K562 (cell line): ENCODE results near the gene FA2H.

Experiments used
- CHD1 ChIP-seq: fragments of 200-600 bp; sonication (generic); IDR thresholded peaks from one replicate; pipeline ENCODE4 v1.6.1; 2012; ENCODE audit warnings: mild to moderate bottlenecking, moderate library complexity, low read length, inconsistent platforms
- FOSL1 ChIP-seq: fragments of 200-800 bp; sonication (Bioruptor generic); conservative IDR thresholded peaks from 2 replicates; pipeline ENCODE4 v1.6.1; 2016; ENCODE audit warnings: missing genetic modification characterization, missing compliant biosample characterization
- SMARCA4 ChIP-seq: fragments of 450-650 bp; IDR thresholded peaks from 2 replicates; pipeline ENCODE4 v1.6.1; 2016

GRCh38 chr16:74721716-74722115, 52.9 kb downstream of the FA2H start:
- TF ChIP-seq CHD1, result no peak
- TF ChIP-seq FOSL1 (tag), result no peak
- TF ChIP-seq SMARCA4, result no peak
